Head of caudate nucleus (tissue), 42 donors: ENCODE measurements around the gene RAB3D.

Experiments used
- DNase-seq, 42 donors: peaks; one replicate each; pipeline versions ENCODE4 v3.0.0 to v3.0.0-alpha.2; 2020 to 2021; ENCODE audit warnings: mixed read lengths in 7 of 42
- intact Hi-C: fragments of 100-400 bp; cut with DNase I; formaldehyde crosslinking; loops from one replicate; pipeline ENCODE4 v1.15.0; 2022

The RAB3D gene

GRCh38 chr19:11284515-11284914 is 54.9 kb downstream of the RAB3D start:
- intact Hi-C loops: no loop called here

GRCh38 chr19:11281356-11282049 is 58.0 kb downstream of the RAB3D start:
- intact Hi-C loops: no loop called here
- no peak for DNase-seq

More at GRCh38 chr19:11284515-11284914, 54.9 kb downstream of the RAB3D start:
- DNase-seq: no peak

GRCh38 chr19:11279505-11280236 is 59.8 kb downstream of the RAB3D start:
- intact Hi-C loops: no loop called here

GRCh38 chr19:11278670-11279069 is 60.8 kb downstream of the RAB3D start:
- no peak for DNase-seq
- intact Hi-C loops: no loop called here

More at GRCh38 chr19:11279505-11280236, 59.8 kb downstream of the RAB3D start:
- no peak for DNase-seq

GRCh38 chr19:11274533-11275086 is 64.8 kb downstream of the RAB3D start:
- DNase-seq: no peak
- intact Hi-C loops: no loop called here

GRCh38 chr19:11273989-11274388 is 65.5 kb downstream of the RAB3D start:
- no peak for DNase-seq
- intact Hi-C loops: no loop called here

GRCh38 chr19:11273296-11273695 is 66.2 kb downstream of the RAB3D start:
- intact Hi-C loops: no loop called here

More at GRCh38 chr19:11273296-11273695, 66.2 kb downstream of the RAB3D start:
- no peak for DNase-seq
